Bone marrow (tissue), 2 donors: Measurements from ENCODE around the gene FOSB.

Source experiments
- DNase-seq, 2 donors: peaks; one replicate each; lab custom pipeline; 2025; lab: John Stamatoyannopoulos, UW

The FOSB gene

GRCh38 chr19:45485305-45486077 lies 17.7 kb downstream of the FOSB start:
- DNase-seq = peak; percentile 92 to 95

GRCh38 chr19:45488708-45489107 lies 20.9 kb downstream of the FOSB start:
- no peak for DNase-seq

- DNase-seq = no peak
These were observed 21.5 kb downstream of the FOSB start for GRCh38 chr19:45489216-45489855.

- no peak for DNase-seq
These were observed 24.4 kb downstream of the FOSB start for GRCh38 chr19:45492137-45492626.

GRCh38 chr19:45492627-45493470 lies 25.1 kb downstream of the FOSB start:
- DNase-seq = no peak

GRCh38 chr19:45494261-45494916 lies 26.6 kb downstream of the FOSB start:
- no peak for DNase-seq

- DNase-seq = no peak
These were observed 27.4 kb downstream of the FOSB start for GRCh38 chr19:45495178-45495577.

GRCh38 chr19:45496349-45496953 lies 28.7 kb downstream of the FOSB start:
- peak in 1 of 2 donors; percentile 25 for DNase-seq

- no peak for DNase-seq
These were observed 30.0 kb downstream of the FOSB start for GRCh38 chr19:45497791-45498190.

- DNase-seq = peak; percentile 33 to 54
These were observed 30.8 kb downstream of the FOSB start, which contains the start of gene PPM1N for GRCh38 chr19:45498411-45499195. PPM1N (plus strand) TSS chr19:45498443; CDS start chr19:45498473, 30 bp downstream.

- DNase-seq = peak in 1 of 2 donors; percentile 37
These were observed 31.7 kb downstream of the FOSB start for GRCh38 chr19:45499196-45500180.

- DNase-seq = no peak
These were observed 33.3 kb downstream of the FOSB start for GRCh38 chr19:45500918-45501729.

GRCh38 chr19:45501730-45502014 lies 33.9 kb downstream of the FOSB start:
- DNase-seq = no peak

GRCh38 chr19:45502111-45502510 lies 34.3 kb downstream of the FOSB start:
- no peak for DNase-seq

- DNase-seq = no peak
These were observed 36.1 kb downstream of the FOSB start for GRCh38 chr19:45503909-45504308.

GRCh38 chr19:45505151-45505995 lies 37.6 kb downstream of the FOSB start:
- no peak for DNase-seq

GRCh38 chr19:45505996-45506245 lies 38.1 kb downstream of the FOSB start:
- DNase-seq = no peak
